IPS DF 6.9 (cell line): ENCODE data around the gene RASAL3.

Experiments used
- DNase-seq: peaks from one replicate; pipeline ENCODE4 v3.0.0-alpha.2; 2013; ENCODE audit warnings: low read depth, low spot score
- H3K27ac ChIP-seq: one replicate; pipeline ENCODE4 v1.5.1; 2013; ENCODE audit warnings: low read length, control low read depth
- H3K27me3 ChIP-seq: 2 replicates; pipeline ENCODE4 v1.6.1; 2013; ENCODE audit warnings: mild to moderate bottlenecking, low read length; ENCODE audit not compliant: control insufficient read depth, insufficient read depth
- H3K36me3 ChIP-seq: 2 replicates; pipeline ENCODE4 v1.6.1; 2013; ENCODE audit warnings: low read length; ENCODE audit not compliant: control insufficient read depth, insufficient read depth
- H3K4me1 ChIP-seq: 2 replicates; pipeline ENCODE4 v1.6.1; 2013; ENCODE audit warnings: low read length; ENCODE audit not compliant: control insufficient read depth, insufficient read depth
- H3K4me3 ChIP-seq: 2 replicates; pipeline ENCODE4 v1.5.1; 2013; ENCODE audit warnings: mild to moderate bottlenecking, low read length
- H3K9me3 ChIP-seq: 2 replicates; pipeline ENCODE4 v1.6.1; 2013; ENCODE audit warnings: low read length, inconsistent platforms; ENCODE audit not compliant: control insufficient read depth, insufficient read depth
- WGBS: extraction: QIAGEN DNeasy Blood & Tissue Kit; methylation state at CpG from one replicate; pipeline ENCODE4 v1.1.7; 2013; ENCODE audit warnings: mixed read lengths, missing lambda C conversion rate; ENCODE audit not compliant: insufficient read length, insufficient coverage; 5-methylcytosine and 5-hydroxymethylcytosine counted together

The RASAL3 gene

GRCh38 chr19:15471639-15472101 lies 7.3 kb upstream of the RASAL3 start:
- peaks cover 8% of the 10 kb centered on the region for H3K27me3 ChIP-seq
- no peaks in the 10 kb centered on the region for H3K4me1 ChIP-seq
- H3K27ac ChIP-seq: no peak overlapping the region
- WGBS: no CpG with 5 or more reads among the region's 31 CpGs
- H3K9me3 ChIP-seq: peaks cover 3% of the 10 kb centered on the region
- no peaks in the 10 kb centered on the region for H3K36me3 ChIP-seq
- H3K4me3 ChIP-seq: no peak overlapping the region
- DNase-seq: no peak

- WGBS: no CpG with 5 or more reads among the region's 65 CpGs
- H3K4me3 ChIP-seq: peak overlapping the region; percentile 12; the same call in 1 of the 2 replicates
- no peaks in the 10 kb centered on the region for H3K36me3 ChIP-seq
- H3K9me3 ChIP-seq: 0 out of 2 replicates have a peak, but pooled peaks cover 2% of the 10 kb centered on the region
- no peaks in the 10 kb centered on the region for H3K4me1 ChIP-seq
- no peak overlapping the region for H3K27ac ChIP-seq
- peaks cover 8% of the 10 kb centered on the region for H3K27me3 ChIP-seq
- no peak for DNase-seq
These were observed 5.4 kb upstream of the RASAL3 start for GRCh38 chr19:15469513-15470297.

- no CpG with 5 or more reads among the region's 12 CpGs for WGBS
- Histone ChIP-seq H3K36me3 (no peaks in the 10 kb centered on the region), H3K4me3 (no peak overlapping the region), H3K27me3 (peaks cover 8% of the 10 kb centered on the region), H3K27ac (no peak overlapping the region), H3K4me1 (no peaks in the 10 kb centered on the region), H3K9me3 (0 out of 2 replicates have a peak, but pooled peaks cover 2% of the 10 kb centered on the region)
- DNase-seq: no peak
These were observed 4.5 kb upstream of the RASAL3 start for GRCh38 chr19:15468675-15469512.

GRCh38 chr19:15467734-15468214 lies 3.4 kb upstream of the RASAL3 start:
- H3K27me3 ChIP-seq: peaks cover 8% of the 10 kb centered on the region
- no CpG with 5 or more reads among the region's 6 CpGs for WGBS

GRCh38 chr19:15466851-15467733 lies 2.7 kb upstream of the RASAL3 start:
- Histone ChIP-seq H3K36me3 (no peaks in the 10 kb centered on the region), H3K9me3 (0 out of 2 replicates have a peak, but pooled peaks cover 2% of the 10 kb centered on the region), H3K27me3 (peaks cover 8% of the 10 kb centered on the region), H3K4me1 (no peaks in the 10 kb centered on the region), H3K27ac (no peak overlapping the region), H3K4me3 (no peak overlapping the region)
- DNase-seq: no peak
- WGBS: no CpG with 5 or more reads among the region's 8 CpGs

More at GRCh38 chr19:15467734-15468214, 3.4 kb upstream of the RASAL3 start:
- DNase-seq: no peak
- Histone ChIP-seq H3K4me3 (no peak overlapping the region), H3K9me3 (0 out of 2 replicates have a peak, but pooled peaks cover 2% of the 10 kb centered on the region), H3K27ac (no peak overlapping the region), H3K4me1 (no peaks in the 10 kb centered on the region), H3K36me3 (no peaks in the 10 kb centered on the region)

- WGBS: no CpG with 5 or more reads among the region's 25 CpGs
- Histone ChIP-seq H3K36me3 (no peaks in the 10 kb centered on the region), H3K9me3 (no peaks in the 10 kb centered on the region), H3K4me3 (no peak overlapping the region), H3K27ac (no peak overlapping the region), H3K4me1 (no peaks in the 10 kb centered on the region), H3K27me3 (peaks cover 4% of the 10 kb centered on the region)
- no peak for DNase-seq
These were observed 428 bp downstream of the RASAL3 start for GRCh38 chr19:15463861-15464371.

GRCh38 chr19:15461694-15462093 lies 2.6 kb downstream of the RASAL3 start:
- WGBS: no CpG with 5 or more reads among the region's 2 CpGs
- Histone ChIP-seq H3K9me3 (no peaks in the 10 kb centered on the region), H3K4me3 (no peak overlapping the region), H3K27me3 (peaks cover 12% of the 10 kb centered on the region), H3K4me1 (no peaks in the 10 kb centered on the region; the same call in 1 of the 2 replicates), H3K36me3 (no peaks in the 10 kb centered on the region), H3K27ac (no peak overlapping the region)
- no peak for DNase-seq

- Histone ChIP-seq H3K4me3 (peak overlapping the region; percentile 29; the same call in 1 of the 2 replicates), H3K27ac (no peak overlapping the region), H3K9me3 (no peaks in the 10 kb centered on the region), H3K27me3 (peaks cover 12% of the 10 kb centered on the region), H3K4me1 (peaks cover 1% of the 10 kb centered on the region; the same call in 1 of the 2 replicates), H3K36me3 (no peaks in the 10 kb centered on the region)
- WGBS: no CpG with 5 or more reads among the region's 54 CpGs
- no peak for DNase-seq
These were observed 6.5 kb downstream of the RASAL3 start for GRCh38 chr19:15457701-15458484.
